T-helper 2 cell treated with Interferon-gamma antibody and Interleukin-4, amounts not matched to agents 5 μg/mL and 100 μg/mL, for 36 hours (primary cell): ENCODE measurements around the gene BCAR1.
"Not testable (repeated sequence)": the region's sequence is repeated elsewhere in the genome, so short reads cannot be mapped to it uniquely, and the experiment has no call there.

Source experiments
- DNase-seq: peaks from one replicate; pipeline ENCODE4 v3.0.0; 2021; ENCODE audit warnings: low spot score
- H3K27ac Mint-ChIP-seq: one replicate; pipeline ENCODE4 v1.8.0; 2021; ENCODE audit warnings: mild to moderate bottlenecking, mixed read lengths
- H3K27me3 Mint-ChIP-seq: one replicate; pipeline ENCODE4 v1.8.0; 2021; ENCODE audit warnings: low read depth, mixed read lengths
- H3K36me3 Mint-ChIP-seq: one replicate; pipeline ENCODE4 v1.8.0; 2021; ENCODE audit warnings: low read depth, mixed read lengths
- H3K4me1 Mint-ChIP-seq: one replicate; pipeline ENCODE4 v1.8.0; 2021; ENCODE audit warnings: low read depth, mixed read lengths
- H3K4me3 Mint-ChIP-seq: one replicate; pipeline ENCODE4 v1.8.0; 2022; ENCODE audit warnings: mild to moderate bottlenecking, moderate library complexity, mixed read lengths
- H3K9me3 Mint-ChIP-seq: one replicate; pipeline ENCODE4 v1.8.0; 2021; ENCODE audit warnings: mixed read lengths

Gene BCAR1

DNA sequence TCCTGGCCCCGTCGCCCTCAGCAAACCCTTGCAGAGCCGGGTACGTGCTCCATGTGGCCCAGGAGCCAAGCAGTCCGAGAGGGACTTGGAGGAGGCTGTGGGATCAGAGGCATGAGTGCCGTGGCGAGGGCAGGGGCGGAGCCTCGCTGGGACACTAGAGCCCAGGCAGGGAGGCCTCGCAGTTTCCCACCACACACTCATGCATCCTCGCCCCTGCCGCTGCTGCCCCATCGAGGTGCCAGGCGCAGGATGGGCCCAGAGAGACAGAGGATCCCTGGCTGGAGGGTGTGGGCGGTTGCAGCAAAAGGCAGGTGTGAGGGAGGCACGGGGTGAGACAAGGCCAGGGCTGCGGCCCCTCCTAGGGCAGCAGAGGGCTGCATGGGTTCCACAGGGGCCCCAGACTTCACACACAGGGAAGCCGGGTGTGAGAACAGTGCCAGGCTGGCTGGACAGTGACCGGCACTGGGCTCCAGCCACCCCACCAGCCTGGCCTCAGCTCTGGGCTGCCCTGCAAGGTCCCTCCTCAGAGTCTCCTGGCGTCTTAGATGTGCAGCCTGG lies 7.7 kb downstream of the BCAR1 start:
- no peaks in the 10 kb centered on the region for H3K36me3 Mint-ChIP-seq
- H3K27me3 Mint-ChIP-seq, result peaks cover 21% of the 10 kb centered on the region
- H3K4me1 Mint-ChIP-seq, result no peaks in the 10 kb centered on the region
- H3K9me3 Mint-ChIP-seq, result no peaks in the 10 kb centered on the region
- no peak for DNase-seq
- H3K27ac Mint-ChIP-seq, result no peak overlapping the region
- no peak overlapping the region for H3K4me3 Mint-ChIP-seq

- not testable (repeated sequence) for H3K9me3 Mint-ChIP-seq, H3K27ac Mint-ChIP-seq, H3K36me3 Mint-ChIP-seq, DNase-seq, H3K4me3 Mint-ChIP-seq, H3K4me1 Mint-ChIP-seq, H3K27me3 Mint-ChIP-seq
Measured at GRCh38 chr16:75242436-75243078, 8.9 kb downstream of the BCAR1 start.

DNA sequence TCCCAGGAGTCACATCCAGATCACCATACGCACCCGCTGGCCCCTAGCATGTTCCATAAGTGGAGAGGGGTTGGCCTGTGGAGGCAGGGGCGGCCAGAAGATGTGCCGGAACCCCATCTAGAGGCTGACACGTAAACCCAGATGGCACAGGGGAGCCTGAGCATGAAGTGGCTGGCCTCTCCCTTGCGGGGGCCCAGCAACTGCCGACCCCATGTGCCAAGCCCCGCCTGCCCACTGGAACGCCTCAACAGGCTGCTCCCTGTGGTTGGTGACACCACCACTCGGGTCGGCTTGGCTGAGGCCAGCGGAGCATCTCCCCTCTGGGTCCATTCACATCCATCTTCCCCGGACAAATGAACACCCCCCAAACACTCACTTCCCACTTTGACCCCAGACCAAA lies 9.5 kb downstream of the BCAR1 start:
- Mint-ChIP-seq H3K36me3 (no peaks in the 10 kb centered on the region), H3K9me3 (no peaks in the 10 kb centered on the region), H3K4me1 (no peaks in the 10 kb centered on the region), H3K27me3 (peaks cover 7% of the 10 kb centered on the region), H3K4me3 (no peak overlapping the region), H3K27ac (no peak overlapping the region)
- DNase-seq, result no peak

- Mint-ChIP-seq H3K27me3 (peaks cover 5% of the 10 kb centered on the region), H3K36me3 (no peaks in the 10 kb centered on the region), H3K4me3 (no peak overlapping the region), H3K4me1 (no peaks in the 10 kb centered on the region), H3K27ac (no peak overlapping the region), H3K9me3 (no peaks in the 10 kb centered on the region)
- no peak for DNase-seq
Measured at GRCh38 chr16:75241412-75241811, 10.0 kb downstream of the BCAR1 start.

GRCh38 chr16:75240633-75241032 lies 10.8 kb downstream of the BCAR1 start:
- H3K36me3 Mint-ChIP-seq, DNase-seq, H3K27me3 Mint-ChIP-seq, H3K27ac Mint-ChIP-seq, H3K9me3 Mint-ChIP-seq, H3K4me1 Mint-ChIP-seq, H3K4me3 Mint-ChIP-seq: not testable (repeated sequence)

DNA sequence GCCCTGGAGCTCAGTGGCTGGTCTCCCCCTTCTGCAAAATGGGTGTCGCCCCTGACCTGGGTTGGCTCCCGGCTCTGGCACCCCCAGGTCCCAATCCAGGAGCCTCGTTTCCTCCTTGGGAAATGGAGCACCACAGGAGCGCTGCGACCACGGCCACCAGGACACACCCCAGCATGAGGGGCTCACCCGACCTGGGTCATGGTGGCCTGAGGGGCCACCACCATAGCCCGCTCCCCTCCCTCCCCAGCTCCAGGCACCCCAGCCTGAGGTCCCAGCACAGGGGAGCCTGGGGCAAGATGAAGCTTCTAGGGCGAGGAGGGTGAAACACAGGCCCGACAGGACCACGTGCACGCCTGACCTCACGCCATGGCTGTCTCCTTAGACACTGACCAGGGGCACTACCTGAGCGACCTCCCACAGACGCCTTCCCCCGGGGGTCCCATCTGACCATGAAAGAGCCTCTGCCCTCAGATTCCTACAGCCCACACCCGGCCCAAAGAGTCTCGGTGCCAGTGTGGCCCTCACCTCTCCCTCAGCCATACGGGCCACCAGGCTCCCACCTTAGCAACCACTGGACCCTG lies 11.8 kb downstream of the BCAR1 start:
- no peaks in the 10 kb centered on the region for H3K4me1 Mint-ChIP-seq
- DNase-seq, result no peak
- no peaks in the 10 kb centered on the region for H3K27me3 Mint-ChIP-seq
- no peaks in the 10 kb centered on the region for H3K9me3 Mint-ChIP-seq
- no peak overlapping the region for H3K4me3 Mint-ChIP-seq
- no peak overlapping the region for H3K27ac Mint-ChIP-seq
- no peaks in the 10 kb centered on the region for H3K36me3 Mint-ChIP-seq

DNA sequence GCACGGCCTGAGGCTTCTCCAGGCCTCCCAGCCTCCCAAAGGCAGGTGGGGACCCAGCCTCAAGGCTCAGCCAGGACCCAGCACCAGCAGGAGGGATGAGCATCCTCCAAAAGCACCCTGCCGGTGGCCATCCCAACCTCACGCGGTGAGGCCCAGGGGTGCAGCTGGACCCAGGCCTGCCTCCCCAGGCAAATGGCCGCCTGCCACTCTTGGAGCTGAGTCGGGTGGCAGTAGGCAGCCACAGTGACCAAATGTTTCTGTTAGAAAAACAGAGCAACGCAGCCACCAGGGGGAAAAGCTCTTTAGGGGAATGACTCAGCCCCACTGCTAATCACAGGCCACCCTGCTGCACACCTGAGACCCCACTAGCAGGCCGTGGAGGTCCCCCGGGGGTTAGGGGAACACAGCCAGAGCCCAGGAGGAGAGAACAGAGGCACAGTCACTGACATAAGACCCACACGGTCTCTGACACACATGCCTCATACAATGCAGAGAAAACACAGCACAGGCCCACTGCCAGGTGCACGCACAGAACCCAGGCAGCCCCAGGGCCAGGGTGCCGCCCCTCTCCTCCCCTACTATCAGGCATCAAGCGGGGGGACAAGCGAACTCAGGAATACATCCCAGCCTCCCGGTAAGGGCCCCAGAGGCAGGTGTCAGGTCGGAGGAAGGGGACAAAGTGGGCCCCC lies 12.4 kb downstream of the BCAR1 start:
- no peak overlapping the region for H3K4me3 Mint-ChIP-seq
- H3K4me1 Mint-ChIP-seq, result no peaks in the 10 kb centered on the region
- H3K9me3 Mint-ChIP-seq, result no peaks in the 10 kb centered on the region
- no peak for DNase-seq
- no peaks in the 10 kb centered on the region for H3K36me3 Mint-ChIP-seq
- H3K27me3 Mint-ChIP-seq, result no peaks in the 10 kb centered on the region
- H3K27ac Mint-ChIP-seq, result no peak overlapping the region

DNA sequence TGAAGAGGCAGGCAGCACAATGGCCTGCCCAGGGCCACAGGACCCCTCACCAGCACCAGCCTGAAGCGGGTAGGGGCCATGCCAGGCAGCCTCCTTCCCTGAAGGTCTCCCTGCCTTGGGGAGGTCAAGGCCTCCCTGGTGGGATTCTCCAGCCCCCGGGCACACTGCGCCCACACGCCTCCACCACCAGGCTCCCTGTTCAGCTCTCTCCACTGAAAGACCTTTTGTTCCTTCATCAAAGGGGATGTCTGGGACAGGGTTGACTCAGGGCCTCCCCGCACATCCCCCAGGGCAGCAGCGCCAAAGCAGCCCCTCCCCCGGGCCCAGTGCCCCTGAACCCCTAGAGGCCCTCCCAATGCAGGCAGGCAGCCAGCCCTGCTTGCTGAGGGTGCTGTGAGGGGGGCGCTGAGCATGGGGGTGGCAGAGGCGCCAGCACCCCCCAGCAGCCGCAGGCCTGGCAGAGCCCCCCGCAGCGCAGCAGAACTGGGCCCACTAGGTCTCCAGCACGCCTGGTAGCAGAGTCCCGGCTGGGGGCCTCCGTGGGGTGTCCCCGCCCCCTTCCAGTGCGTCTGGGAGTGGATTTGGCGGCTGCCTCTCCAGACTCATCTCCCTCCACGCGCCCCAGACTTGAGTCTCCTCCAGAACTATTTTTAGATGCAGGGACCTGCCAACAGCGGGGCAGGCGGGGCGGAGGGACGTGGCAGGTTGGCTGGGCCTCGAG lies 13.1 kb downstream of the BCAR1 start:
- H3K27ac Mint-ChIP-seq, result no peak overlapping the region
- no peaks in the 10 kb centered on the region for H3K36me3 Mint-ChIP-seq
- H3K9me3 Mint-ChIP-seq, result no peaks in the 10 kb centered on the region
- no peak for DNase-seq
- H3K27me3 Mint-ChIP-seq, result no peaks in the 10 kb centered on the region
- H3K4me1 Mint-ChIP-seq, result peaks cover 2% of the 10 kb centered on the region
- H3K4me3 Mint-ChIP-seq, result no peak overlapping the region

- Mint-ChIP-seq H3K36me3 (no peaks in the 10 kb centered on the region), H3K27me3 (no peaks in the 10 kb centered on the region), H3K4me3 (no peak overlapping the region), H3K9me3 (no peaks in the 10 kb centered on the region), H3K27ac (no peak overlapping the region), H3K4me1 (peaks cover 2% of the 10 kb centered on the region)
- DNase-seq, result no peak
Measured at GRCh38 chr16:75237398-75238131, 13.9 kb downstream of the BCAR1 start.

DNA sequence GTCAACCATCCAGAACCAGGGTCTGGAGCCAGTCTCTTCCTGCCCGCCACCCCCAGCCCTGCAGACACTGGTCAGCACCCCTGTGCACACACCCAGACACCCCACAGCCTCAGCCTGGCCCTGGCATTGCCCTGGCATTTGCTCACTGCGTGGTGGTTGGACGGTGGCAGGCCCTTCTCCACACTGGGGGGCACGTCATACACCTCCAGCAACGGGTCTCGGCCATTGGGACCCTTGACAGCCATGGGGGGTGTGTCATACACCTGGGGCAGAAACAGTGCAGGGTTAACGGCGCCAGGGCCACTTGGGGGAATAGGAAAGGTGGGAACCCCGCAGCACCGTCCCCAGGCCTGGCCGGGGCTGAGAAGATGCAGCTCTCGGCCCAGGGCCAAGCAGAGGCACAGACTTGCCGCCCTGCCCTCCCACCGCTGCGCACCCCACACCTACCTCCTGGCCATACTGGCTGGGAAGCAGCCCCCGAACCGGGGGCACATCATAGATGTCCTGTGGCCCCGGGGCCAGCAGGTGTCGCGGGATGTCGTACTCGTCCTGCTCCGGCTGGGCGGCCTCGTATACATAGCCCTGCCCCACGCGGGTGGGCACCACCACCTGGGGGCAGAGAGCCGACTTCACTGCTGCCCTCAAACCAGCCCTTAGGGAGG lies 14.6 kb downstream of the BCAR1 start:
- DNase-seq, result no peak
- Mint-ChIP-seq H3K4me1 (peaks cover 2% of the 10 kb centered on the region), H3K9me3 (no peaks in the 10 kb centered on the region), H3K36me3 (no peaks in the 10 kb centered on the region), H3K27ac (no peak overlapping the region), H3K27me3 (no peaks in the 10 kb centered on the region), H3K4me3 (no peak overlapping the region)

DNA sequence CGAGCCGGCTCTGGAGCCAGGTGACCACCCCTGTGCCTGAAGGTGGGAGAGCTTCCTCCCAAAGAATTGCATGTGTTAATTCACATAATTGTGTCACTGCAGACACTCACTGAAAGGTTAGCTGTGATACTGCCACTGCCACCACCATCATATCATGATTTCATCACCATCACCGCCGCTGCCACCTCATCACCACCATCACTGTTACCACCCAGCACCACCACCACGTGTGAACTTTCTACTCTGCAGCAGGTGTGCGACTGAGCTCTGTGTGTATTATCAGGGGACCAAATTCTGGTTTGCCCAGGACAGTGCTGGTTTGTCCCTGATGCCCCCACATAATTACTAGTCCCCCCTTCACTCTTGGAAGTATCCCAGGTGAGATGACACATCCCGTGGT lies 15.2 kb downstream of the BCAR1 start:
- H3K27me3 Mint-ChIP-seq, result no peaks in the 10 kb centered on the region
- no peak overlapping the region for H3K27ac Mint-ChIP-seq
- no peaks in the 10 kb centered on the region for H3K36me3 Mint-ChIP-seq
- no peak for DNase-seq
- H3K4me3 Mint-ChIP-seq, result no peak overlapping the region
- no peaks in the 10 kb centered on the region for H3K9me3 Mint-ChIP-seq
- H3K4me1 Mint-ChIP-seq, result peaks cover 2% of the 10 kb centered on the region

GRCh38 chr16:75235721-75236193 lies 15.7 kb downstream of the BCAR1 start:
- Mint-ChIP-seq H3K36me3 (no peaks in the 10 kb centered on the region), H3K27ac (no peak overlapping the region), H3K4me3 (no peak overlapping the region), H3K27me3 (no peaks in the 10 kb centered on the region), H3K9me3 (no peaks in the 10 kb centered on the region), H3K4me1 (peaks cover 2% of the 10 kb centered on the region)
- DNase-seq, result no peak
